Measurements from ENCODE around the gene RCOR3. TPM values are rescaled to one million over a fixed set of nuclear protein-coding genes. Genes with fewer than 3 reads are reported as not detected.
"Not testable (repeated sequence)": the region's sequence is repeated elsewhere in the genome, so short reads cannot be mapped to it uniquely, and the experiment has no call there.

Gene RCOR3
- total RNA-seq, 4 donors from 2014 or later: 40.4 to 57.1 (median 55.4) TPM

GRCh38 chr1:211261229-211261628 is 2.1 kb downstream of the RCOR3 start:
- peak overlapping the region; percentile 74 to 98 (median 86) for H3K4me3 ChIP-seq
- H3K27me3 ChIP-seq: no peaks in the 10 kb centered on the region
- WGBS, 2 donors: 44% methylated on average over 2 of the region's 2 CpGs
- no peak for DNase-seq (ENCODE audit: low spot score in 2 of 2)
- H3K9me3 ChIP-seq: no peaks in the 10 kb centered on the region
- TF ChIP-seq POLR2A (IDR thresholded peaks at IDR 0.05): no peak
- TF ChIP-seq CTCF (IDR thresholded peaks at IDR 0.05): no peak
- no peak for TF ChIP-seq EP300 (IDR thresholded peaks at IDR 0.05)
- H3K27ac ChIP-seq: peak overlapping the region; percentile 99 to 100 (median 100)
- H3K4me1 ChIP-seq: peaks cover 0 to 27% (median 14%) of the 10 kb centered on the region in 4 donors
- H3K36me3 ChIP-seq: peaks cover 0 to 21% (median 0%) of the 10 kb centered on the region in 3 donors

GRCh38 chr1:211263022-211263421 is 3.9 kb downstream of the RCOR3 start:
- not testable (repeated sequence) for H3K27me3 ChIP-seq; H3K27ac ChIP-seq; H3K9me3 ChIP-seq; H3K4me3 ChIP-seq; DNase-seq (ENCODE audit: low spot score in 2 of 2)
- H3K36me3 ChIP-seq: peaks cover 0 to 30% (median 0%) of the 10 kb centered on the region in 3 donors
- peaks cover 0 to 12% (median 3%) of the 10 kb centered on the region in 4 donors for H3K4me1 ChIP-seq
- WGBS, 2 donors: 88 to 98% methylated on average over 2 of the region's 5 CpGs

- TF ChIP-seq EP300 (IDR thresholded peaks at IDR 0.05) (no peak), POLR2A (IDR thresholded peaks at IDR 0.05) (no peak), CTCF (IDR thresholded peaks at IDR 0.05) (no peak)
- DNase-seq (ENCODE audit: low spot score in 2 of 2): no peak
- Histone ChIP-seq H3K27me3 (no peaks in the 10 kb centered on the region), H3K27ac (no peak overlapping the region), H3K4me1 (peaks cover 0 to 5% (median 0%) of the 10 kb centered on the region in 4 donors), H3K4me3 (no peak overlapping the region), H3K9me3 (no peaks in the 10 kb centered on the region), H3K36me3 (peaks cover 0 to 58% (median 7%) of the 10 kb centered on the region in 3 donors)
- 95 to 96% methylated on average over 7 of the region's 7 CpGs for WGBS, 2 donors
Measured at GRCh38 chr1:211267204-211267857, 8.2 kb downstream of the RCOR3 start.

GRCh38 chr1:211279340-211279739 is 20.2 kb downstream of the RCOR3 start:
- Histone ChIP-seq H3K27me3 (no peaks in the 10 kb centered on the region), H3K4me1 (peaks cover 0 to 15% (median 0%) of the 10 kb centered on the region in 4 donors), H3K4me3 (no peak overlapping the region), H3K9me3 (no peaks in the 10 kb centered on the region), H3K27ac (no peak overlapping the region), H3K36me3 (peaks cover 2 to 78% (median 4%) of the 10 kb centered on the region in 3 donors)
- 47 to 49% methylated on average over 1 of the region's 1 CpG for WGBS, 2 donors
- TF ChIP-seq EP300 (IDR thresholded peaks at IDR 0.05) (no peak), CTCF (IDR thresholded peaks at IDR 0.05) (no peak), POLR2A (IDR thresholded peaks at IDR 0.05) (no peak)
- no peak for DNase-seq (ENCODE audit: low spot score in 2 of 2)

GRCh38 chr1:211280910-211281309 is 21.7 kb downstream of the RCOR3 start:
- Histone ChIP-seq H3K9me3 (no peaks in the 10 kb centered on the region), H3K27ac (no peak overlapping the region), H3K36me3 (peaks cover 2 to 89% (median 4%) of the 10 kb centered on the region in 3 donors), H3K27me3 (no peaks in the 10 kb centered on the region), H3K4me1 (peaks cover 0 to 5% (median 0%) of the 10 kb centered on the region in 4 donors), H3K4me3 (no peak overlapping the region)
- WGBS, 2 donors: 92 to 93% methylated on average over 4 of the region's 4 CpGs
- TF ChIP-seq EP300 (IDR thresholded peaks at IDR 0.05) (no peak), CTCF (IDR thresholded peaks at IDR 0.05) (no peak), POLR2A (IDR thresholded peaks at IDR 0.05) (no peak)
- no peak for DNase-seq (ENCODE audit: low spot score in 2 of 2)

Measured in tibial nerve (tissue), 4 donors.